IMR-90 (cell line): ENCODE results near the gene PSMA1. TPM values are rescaled to one million over a fixed set of nuclear protein-coding genes. Genes with fewer than 3 reads are reported as not detected.

Experiments used
- ATAC-seq: fragments of 200-7000 bp; cut with Tn5 transposase; 2 replicates; pipeline ENCODE4 v1.9.1; 2020; ENCODE audit warnings: low read depth, mild to moderate bottlenecking, moderate library complexity
- BruUV-seq: library from RNA; stranded (reverse); fragments of 400-500 nt; replicated peaks from 2 replicates; lab custom pipeline; 2021; lab: Mats Ljungman, UMichigan
- CTCF ChIA-PET: fragments of 300-600 bp; formaldehyde crosslinking; extraction: SDS; loops from one replicate; lab custom pipeline; 2021; ENCODE audit warnings: antibody characterized with exemption; lab: Yijun Ruan, JAX
- POLR2A ChIA-PET: fragments of 300-600 bp; sonication (Branson Sonifier 250); formaldehyde crosslinking; loops from one replicate; lab custom pipeline; 2022; ENCODE audit warnings: antibody characterized with exemption; ENCODE audit not compliant: unreplicated experiment; lab: Charles Lee
- DNase-seq: peaks from one replicate; pipeline ENCODE4 v3.0.0; 2013
- H2AFZ ChIP-seq: replicated peaks from 2 replicates; pipeline ENCODE3; 2013; ENCODE audit warnings: low read length, mild to moderate bottlenecking; ENCODE audit not compliant: poor library complexity
- H2AK5ac ChIP-seq: 2 replicates; pipeline ENCODE4 v1.6.1; 2013; ENCODE audit warnings: low read depth, low read length, inconsistent platforms
- H2AK9ac ChIP-seq: replicated peaks from 2 replicates; pipeline ENCODE3; 2013; ENCODE audit warnings: mild to moderate bottlenecking, low read depth, low read length, moderate library complexity; ENCODE audit not compliant: poor library complexity
- H2BK120ac ChIP-seq: 2 replicates; pipeline ENCODE4 v1.6.1; 2013; ENCODE audit warnings: low read depth, low read length, inconsistent platforms
- H2BK15ac ChIP-seq: 3 replicates; pipeline ENCODE4 v1.6.1; 2013; ENCODE audit warnings: low read depth, low read length, inconsistent platforms
- H2BK20ac ChIP-seq: 2 replicates; pipeline ENCODE4 v1.6.1; 2013; ENCODE audit warnings: low read depth, mild to moderate bottlenecking, inconsistent platforms, low read length, moderate library complexity
- H2BK5ac ChIP-seq: 2 replicates; pipeline ENCODE4 v1.6.1; 2013; ENCODE audit warnings: mild to moderate bottlenecking, low read depth, low read length, inconsistent platforms; ENCODE audit not compliant: poor library complexity, severe bottlenecking
- H3K14ac ChIP-seq: replicated peaks from 2 replicates; pipeline ENCODE4 v1.6.1; 2013; ENCODE audit warnings: low read depth, low read length, inconsistent platforms
- H3K18ac ChIP-seq: 2 replicates; pipeline ENCODE4 v1.6.1; 2013; ENCODE audit warnings: low read depth, low read length, control low read depth
- H3K23ac ChIP-seq: 2 replicates; pipeline ENCODE4 v1.6.1; 2013; ENCODE audit warnings: low read depth, low read length, inconsistent platforms
- H3K27ac ChIP-seq: 2 replicates; pipeline ENCODE4 v1.5.1; 2013; ENCODE audit warnings: mild to moderate bottlenecking, control low read depth, low read length; ENCODE audit not compliant: insufficient read depth
- H3K27me3 ChIP-seq: 2 replicates; pipeline ENCODE4 v1.6.1; 2013; ENCODE audit warnings: low read length; ENCODE audit not compliant: control insufficient read depth, insufficient read depth
- H3K36me3 ChIP-seq: 2 replicates; pipeline ENCODE4 v1.6.1; 2013; ENCODE audit warnings: low read length, mixed read lengths; ENCODE audit not compliant: control insufficient read depth, insufficient read depth
- H3K4ac ChIP-seq: 2 replicates; pipeline ENCODE4 v1.6.1; 2013; ENCODE audit warnings: low read depth, low read length, inconsistent platforms
- H3K4me1 ChIP-seq: 2 replicates; pipeline ENCODE4 v1.6.1; 2013; ENCODE audit warnings: low read length, mixed read lengths; ENCODE audit not compliant: control insufficient read depth, insufficient read depth
- H3K4me2 ChIP-seq: 2 replicates; pipeline ENCODE4 v1.6.1; 2013; ENCODE audit warnings: low read depth, mild to moderate bottlenecking, control low read depth, low read length, moderate library complexity
- H3K4me3 ChIP-seq: 2 replicates; pipeline ENCODE4 v1.5.1; 2013; ENCODE audit warnings: low read depth, mild to moderate bottlenecking, control low read depth, low read length, moderate library complexity; ENCODE audit not compliant: insufficient read depth
- H3K56ac ChIP-seq: 2 replicates; pipeline ENCODE4 v1.6.1; 2013; ENCODE audit warnings: low read length, inconsistent platforms; ENCODE audit not compliant: insufficient read depth; ENCODE audit errors: extremely low read depth
- H3K79me1 ChIP-seq, 2 experiments: 2 replicates each; pipeline ENCODE4 v1.6.1; 2013; ENCODE audit warnings: low read length in 2 of 2, inconsistent platforms in 1 of 2, low read depth in 1 of 2
- H3K9ac ChIP-seq: 2 replicates; pipeline ENCODE4 v1.6.1; 2013; ENCODE audit warnings: low read depth, low read length, control low read depth
- H3K9me1 ChIP-seq: 2 replicates; pipeline ENCODE4 v1.6.1; 2013; ENCODE audit warnings: low read length, inconsistent platforms; ENCODE audit not compliant: insufficient read depth
- H3K9me3 ChIP-seq: 2 replicates; pipeline ENCODE4 v1.6.1; 2013; ENCODE audit warnings: low read length; ENCODE audit not compliant: control insufficient read depth, insufficient read depth
- H4K20me1 ChIP-seq: 2 replicates; pipeline ENCODE4 v1.6.1; 2013; ENCODE audit warnings: low read length, inconsistent platforms; ENCODE audit not compliant: insufficient read depth
- H4K5ac ChIP-seq: 2 replicates; pipeline ENCODE4 v1.6.1; 2013; ENCODE audit warnings: mild to moderate bottlenecking, low read depth, low read length, control low read depth
- H4K8ac ChIP-seq, 2 experiments: 2 replicates each; pipeline ENCODE4 v1.6.1; 2013; ENCODE audit warnings: low read depth in 2 of 2, low read length in 2 of 2, control low read depth in 1 of 2, inconsistent platforms in 1 of 2
- H4K91ac ChIP-seq: 2 replicates; pipeline ENCODE4 v1.6.1; 2013; ENCODE audit warnings: low read depth, low read length, inconsistent platforms; ENCODE audit not compliant: insufficient read depth
- BHLHE40 ChIP-seq: fragments of 150-350 bp; IDR thresholded peaks from 2 replicates; pipeline ENCODE4 v1.6.1; 2016; ENCODE audit warnings: mild to moderate bottlenecking, low read depth, low read length
- CEBPB ChIP-seq: IDR thresholded peaks from 2 replicates; pipeline ENCODE4 v1.6.1; 2012; ENCODE audit warnings: low read depth, low read length, improper control_type of control experiment
- CHD1 ChIP-seq: IDR thresholded peaks from 2 replicates; pipeline ENCODE4 v1.6.1; 2012; ENCODE audit warnings: low read depth, low read length, improper control_type of control experiment
- CTCF ChIP-seq: conservative IDR thresholded peaks from 2 replicates; pipeline ENCODE4 v1.5.1; 2012; ENCODE audit warnings: mild to moderate bottlenecking, low read depth, low read length, improper control_type of control experiment
- ELK1 ChIP-seq: fragments of 150-350 bp; IDR thresholded peaks from 2 replicates; pipeline ENCODE4 v1.6.1; 2016; ENCODE audit warnings: low read depth, mild to moderate bottlenecking, low read length, moderate library complexity, borderline replicate concordance
- FOS ChIP-seq: fragments of 150-350 bp; IDR thresholded peaks from 2 replicates; pipeline ENCODE4 v1.6.1; 2016; ENCODE audit warnings: low read depth, low read length
- MAFK ChIP-seq: IDR thresholded peaks from 2 replicates; pipeline ENCODE4 v1.6.1; 2012; ENCODE audit warnings: low read depth, low read length, improper control_type of control experiment
- MAZ ChIP-seq: IDR thresholded peaks from 2 replicates; pipeline ENCODE4 v1.6.1; 2012; ENCODE audit warnings: low read depth, mild to moderate bottlenecking, low read length, improper control_type of control experiment, moderate library complexity, borderline replicate concordance
- MXI1 ChIP-seq: IDR thresholded peaks from 2 replicates; pipeline ENCODE4 v1.6.1; 2012; ENCODE audit warnings: low read depth, mild to moderate bottlenecking, low read length, moderate library complexity, borderline replicate concordance
- NFE2L2 ChIP-seq: fragments of 150-350 bp; IDR thresholded peaks from 2 replicates; pipeline ENCODE4 v1.6.1; 2016; ENCODE audit warnings: low read depth, mild to moderate bottlenecking, low read length
- POLR2A ChIP-seq: IDR thresholded peaks from 2 replicates; pipeline ENCODE4 v1.6.1; 2012; ENCODE audit warnings: mild to moderate bottlenecking, low read depth, low read length
- RAD21 ChIP-seq: IDR thresholded peaks from 2 replicates; pipeline ENCODE4 v1.6.1; 2012; ENCODE audit warnings: low read length, improper control_type of control experiment
- RCOR1 ChIP-seq: IDR thresholded peaks from 2 replicates; pipeline ENCODE4 v1.6.1; 2012; ENCODE audit warnings: mild to moderate bottlenecking, low read length, improper control_type of control experiment; ENCODE audit not compliant: insufficient replicate concordance
- RFX5 ChIP-seq: IDR thresholded peaks from 2 replicates; pipeline ENCODE4 v1.8.0; 2012; ENCODE audit warnings: low read depth, mild to moderate bottlenecking, low read length, moderate library complexity
- SMC3 ChIP-seq: fragments of 150-350 bp; IDR thresholded peaks from 2 replicates; pipeline ENCODE4 v1.6.1; 2016; ENCODE audit warnings: low read depth, mild to moderate bottlenecking, antibody characterized with exemption, low read length, moderate library complexity
- USF2 ChIP-seq: fragments of 150-350 bp; IDR thresholded peaks from 2 replicates; pipeline ENCODE4 v1.6.1; 2017; ENCODE audit warnings: mild to moderate bottlenecking, antibody characterized with exemption, low read length, low read depth
- WGBS, 2 experiments: methylation state at CpG; one replicate each; pipeline versions ENCODE4 v1.1.5 to v1.1.7; 2013; ENCODE audit warnings: missing lambda C conversion rate in 2 of 2; ENCODE audit not compliant: insufficient read length in 1 of 2; ENCODE audit errors: extremely low coverage in 2 of 2; 5-methylcytosine and 5-hydroxymethylcytosine counted together
- dilution Hi-C: fragments of 300-500 bp; cut with HindIII; formaldehyde crosslinking; loops from one replicate; pipeline ENCODE4 v1.14.3; 2018; ENCODE audit warnings: low sequenced_read_pairs; ENCODE audit not compliant: unreplicated experiment
- in situ Hi-C: fragments of 300-500 bp; cut with MboI; formaldehyde crosslinking; loops from 3 replicates; pipeline ENCODE4 v1.14.3; 2019; ENCODE audit warnings: low sequenced_read_pairs, inconsistent platforms, mixed read lengths
- intact Hi-C: fragments of 100-400 bp; cut with micrococcal nuclease; formaldehyde crosslinking; loops from 2 replicates; pipeline ENCODE4 v1.10.0; 2022
- polyA plus RNA-seq, 3 experiments: library from polyadenylated mRNA; depleted of rRNA; stranded (reverse); fragments of >200 nt; gene quantifications; 2 replicates each; pipeline ENCODE4 v1.2.3, GENCODE V29; 2012; ENCODE audit warnings: low replicate concordance in 1 of 3
- total RNA-seq: library from RNA; depleted of rRNA; stranded (reverse); fragments of >200 nt; gene quantifications from 2 replicates; pipeline ENCODE4 v1.2.3, GENCODE V29; 2012

Gene PSMA1
- total and polyA plus RNA-seq, 2 of the 4 experiments (the other 2 are of a cell fraction), result 179 to 194 TPM

- no peak overlapping the region for H3K9ac ChIP-seq
- no peak overlapping the region for H2AK9ac ChIP-seq
- no peak overlapping the region for H3K18ac ChIP-seq
- no peak overlapping the region for H2AFZ ChIP-seq
- intact Hi-C loops (no loop called here), dilution Hi-C loops (no loop called here), in situ Hi-C loops (no loop called here)
- H4K20me1 ChIP-seq, result no peaks in the 10 kb centered on the region
- TF ChIP-seq RCOR1, result no peak
- no peak for TF ChIP-seq MAFK
- TF ChIP-seq CHD1, result no peak
- TF ChIP-seq MAZ, result no peak
- no peak for TF ChIP-seq SMC3
- TF ChIP-seq RFX5, result no peak
- TF ChIP-seq CTCF, result no peak
- no peak for TF ChIP-seq POLR2A
- no peak for TF ChIP-seq ELK1
- TF ChIP-seq USF2, result no peak
- no peak for TF ChIP-seq BHLHE40
- TF ChIP-seq MXI1, result no peak
- TF ChIP-seq NFE2L2, result no peak
- TF ChIP-seq FOS, result no peak
- no peak for TF ChIP-seq RAD21
- TF ChIP-seq CEBPB, result no peak
- H2BK15ac ChIP-seq, result no peak overlapping the region
- H4K8ac ChIP-seq, result no peak overlapping the region
- CTCF ChIA-PET, result no interaction called here
- no peak overlapping the region for H4K5ac ChIP-seq
- no peak overlapping the region for H4K91ac ChIP-seq
- no peak overlapping the region for H2BK20ac ChIP-seq
- no peak overlapping the region for H3K4ac ChIP-seq
- H2BK120ac ChIP-seq, result no peak overlapping the region
- no peak overlapping the region for H3K27ac ChIP-seq
- H3K56ac ChIP-seq, result no peak overlapping the region
- peaks cover 31% of the 10 kb centered on the region for H3K36me3 ChIP-seq
- no peak overlapping the region for H2BK5ac ChIP-seq
- 100% methylated on average over 1 of the region's 3 CpGs; no CpG with 5 or more reads in 1 of the 2 experiments for WGBS, 2 experiments
- no peaks in the 10 kb centered on the region for H3K4me1 ChIP-seq
- no peak overlapping the region for H3K23ac ChIP-seq
- no TSS peak for BruUV-seq
- H3K4me2 ChIP-seq, result no peak overlapping the region
- no peak overlapping the region for H3K4me3 ChIP-seq
- no peaks in the 10 kb centered on the region for H3K9me3 ChIP-seq
- no peaks in the 10 kb centered on the region for H3K27me3 ChIP-seq
- DNase-seq (peak; percentile 51), ATAC-seq (peak; percentile 53)
- H3K79me1 ChIP-seq, result peaks cover 4 to 13% of the 10 kb centered on the region in 2 experiments; a peak in 3 of 4 replicates
- no peaks in the 10 kb centered on the region for H3K9me1 ChIP-seq
- POLR2A ChIA-PET, result no interaction called here
- H2AK5ac ChIP-seq, result no peak overlapping the region
- no peak overlapping the region for H3K14ac ChIP-seq
Measured at GRCh38 chr11:14506532-14506931, 13.7 kb downstream of the PSMA1 start.
